ENCODE results near the gene TOB1.

DNA sequence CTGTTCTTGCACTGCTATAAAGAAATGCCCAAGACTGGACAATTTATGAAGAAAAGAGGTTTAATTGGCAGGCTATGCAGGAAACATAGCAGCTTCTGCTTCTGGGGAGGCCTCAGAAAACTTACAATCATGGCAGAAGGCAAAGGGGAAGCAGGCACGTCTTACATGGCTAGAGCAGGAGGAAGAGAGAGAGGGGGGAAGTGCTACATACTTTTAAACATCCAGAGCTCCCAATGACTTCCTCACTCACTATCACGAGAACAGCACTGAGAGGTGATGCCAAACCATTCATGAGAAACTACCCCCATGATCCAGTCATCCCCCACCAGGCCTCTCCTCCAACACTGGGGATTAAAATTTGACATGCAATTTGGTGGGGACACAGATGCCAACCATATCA, 17.4 kb downstream of the TOB1 start:
- TF ChIP-seq, protein P1, sequence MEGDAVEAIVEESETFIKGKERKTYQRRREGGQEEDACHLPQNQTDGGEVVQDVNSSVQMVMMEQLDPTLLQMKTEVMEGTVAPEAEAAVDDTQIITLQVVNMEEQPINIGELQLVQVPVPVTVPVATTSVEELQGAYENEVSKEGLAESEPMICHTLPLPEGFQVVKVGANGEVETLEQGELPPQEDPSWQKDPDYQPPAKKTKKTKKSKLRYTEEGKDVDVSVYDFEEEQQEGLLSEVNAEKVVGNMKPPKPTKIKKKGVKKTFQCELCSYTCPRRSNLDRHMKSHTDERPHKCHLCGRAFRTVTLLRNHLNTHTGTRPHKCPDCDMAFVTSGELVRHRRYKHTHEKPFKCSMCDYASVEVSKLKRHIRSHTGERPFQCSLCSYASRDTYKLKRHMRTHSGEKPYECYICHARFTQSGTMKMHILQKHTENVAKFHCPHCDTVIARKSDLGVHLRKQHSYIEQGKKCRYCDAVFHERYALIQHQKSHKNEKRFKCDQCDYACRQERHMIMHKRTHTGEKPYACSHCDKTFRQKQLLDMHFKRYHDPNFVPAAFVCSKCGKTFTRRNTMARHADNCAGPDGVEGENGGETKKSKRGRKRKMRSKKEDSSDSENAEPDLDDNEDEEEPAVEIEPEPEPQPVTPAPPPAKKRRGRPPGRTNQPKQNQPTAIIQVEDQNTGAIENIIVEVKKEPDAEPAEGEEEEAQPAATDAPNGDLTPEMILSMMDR (conservative IDR thresholded peaks at IDR 0.05): no peak
- no peak for TF ChIP-seq EZH2 (IDR thresholded peaks at IDR 0.05; ENCODE audit: low read depth)

Measured in PC-9 (cell line).